Endothelial cell of umbilical vein (primary cell): ENCODE measurements around the gene MEF2D. TPM values are rescaled to one million over a fixed set of nuclear protein-coding genes. Genes with fewer than 3 reads are reported as not detected.

Experiments used
- BruUV-seq: library from RNA; stranded (reverse); fragments of 400-500 nt; replicated peaks from 2 replicates; lab custom pipeline; 2021; lab: Mats Ljungman, UMichigan
- CTCF ChIA-PET: fragments of 300-600, 350-600 bp; sonication (Branson Sonifier 250); formaldehyde crosslinking; loops from one replicate; lab custom pipeline; 2021; ENCODE audit warnings: antibody characterized with exemption, inconsistent platforms; lab: Charles Lee
- POLR2A ChIA-PET: fragments of 300-600, 350-600 bp; sonication (Branson Sonifier 250); formaldehyde crosslinking; loops from one replicate; lab custom pipeline; 2021; ENCODE audit warnings: antibody characterized with exemption, inconsistent platforms; lab: Charles Lee
- DNase-seq: peaks from one replicate; pipeline ENCODE4 v3.0.0-alpha.2; 2011; ENCODE audit warnings: low read depth, low spot score
- FAIRE-seq: peaks from 2 replicates; lab custom pipeline; 2011; peaks lifted over from hg19 to GRCh38; lab: Jason Lieb, UNC
- H2AFZ ChIP-seq: 2 replicates; pipeline ENCODE4 v1.6.0; 2012; ENCODE audit warnings: low read depth, low read length, control low read depth, inconsistent platforms
- H3K27ac ChIP-seq: 2 replicates; pipeline ENCODE4 v1.5.1; 2011; ENCODE audit warnings: low read depth, mild to moderate bottlenecking, control low read depth, low read length, moderate library complexity; ENCODE audit not compliant: insufficient read depth
- H3K27me3 ChIP-seq, 2 experiments: 2 replicates each; pipeline versions ENCODE4 v1.6.0 to v1.6.1; 2011; ENCODE audit warnings: low read length in 2 of 2, mixed read lengths in 1 of 2; ENCODE audit not compliant: control insufficient read depth in 2 of 2, insufficient read depth in 2 of 2
- H3K36me3 ChIP-seq, 2 experiments: 2 replicates in 1 of 2; 3 replicates in 1 of 2; pipeline ENCODE4 v1.5.1; 2011; ENCODE audit warnings: low read length in 2 of 2, mild to moderate bottlenecking in 1 of 2, moderate library complexity in 1 of 2; ENCODE audit not compliant: control insufficient read depth in 2 of 2, insufficient read depth in 2 of 2; ENCODE audit errors: extremely low read depth in 1 of 2
- H3K4me1 ChIP-seq: 3 replicates; pipeline ENCODE4 v1.5.1; 2011; ENCODE audit warnings: mild to moderate bottlenecking, low read length; ENCODE audit not compliant: control insufficient read depth, insufficient read depth; ENCODE audit errors: extremely low read depth
- H3K4me2 ChIP-seq: 2 replicates; pipeline ENCODE4 v1.6.1; 2011; ENCODE audit warnings: low read length, control low read depth, mixed read lengths; ENCODE audit not compliant: insufficient read depth
- H3K4me3 ChIP-seq, 3 experiments: fragments of 200-600 bp in 1 of 3; sonication (generic), shearing (Covaris generic) in 1 of 3; replicated peaks in 1 of 3; 2 replicates each; pipeline ENCODE4 v1.5.1; 2011 to 2016; ENCODE audit warnings: control low read depth in 3 of 3, low read length in 3 of 3, mild to moderate bottlenecking in 2 of 3, inconsistent platforms in 1 of 3, low read depth in 1 of 3, moderate library complexity in 1 of 3; ENCODE audit not compliant: insufficient read depth in 1 of 3
- H3K79me2 ChIP-seq: 2 replicates; pipeline ENCODE4 v1.6.0; 2012; ENCODE audit warnings: low read length, inconsistent platforms; ENCODE audit not compliant: control insufficient read depth, insufficient read depth
- H3K9ac ChIP-seq: replicated peaks from 2 replicates; pipeline ENCODE3; 2011; ENCODE audit warnings: low read length, control low read depth; ENCODE audit not compliant: insufficient read depth; ENCODE audit errors: extremely low read depth
- H3K9me1 ChIP-seq: replicated peaks from 3 replicates; pipeline ENCODE4 v1.6.0; 2011; ENCODE audit warnings: mild to moderate bottlenecking, low read length; ENCODE audit not compliant: control insufficient read depth, insufficient read depth; ENCODE audit errors: extremely low read depth
- H3K9me3 ChIP-seq: replicated peaks from 2 replicates; pipeline ENCODE4 v1.5.1; 2012; ENCODE audit warnings: low read length, inconsistent platforms; ENCODE audit not compliant: control insufficient read depth, insufficient read depth
- H4K20me1 ChIP-seq: replicated peaks from 2 replicates; pipeline ENCODE3; 2011; ENCODE audit warnings: mild to moderate bottlenecking, low read length; ENCODE audit not compliant: control insufficient read depth, insufficient read depth; ENCODE audit errors: extremely low read depth
- EZH2 ChIP-seq: IDR thresholded peaks from 2 replicates; pipeline ENCODE4 v1.6.1; 2012; ENCODE audit warnings: borderline replicate concordance, low read depth, mild to moderate bottlenecking, moderate library complexity, low read length, inconsistent platforms; ENCODE audit not compliant: severe bottlenecking
- FOS ChIP-seq: IDR thresholded peaks from 2 replicates; pipeline ENCODE4 v1.6.1; 2011; ENCODE audit warnings: mild to moderate bottlenecking, low read length, moderate library complexity, borderline replicate concordance; ENCODE audit not compliant: insufficient read depth
- GATA2 ChIP-seq: IDR thresholded peaks from 2 replicates; pipeline ENCODE4 v1.7.0; 2011; ENCODE audit warnings: low read depth, mild to moderate bottlenecking, moderate library complexity, mixed read lengths, low read length; ENCODE audit not compliant: insufficient read length, insufficient read depth
- JUN ChIP-seq: IDR thresholded peaks from 2 replicates; pipeline ENCODE4 v1.6.1; 2011; ENCODE audit warnings: borderline replicate concordance, low read depth; ENCODE audit not compliant: insufficient read length, insufficient read depth
- POLR2A ChIP-seq: IDR thresholded peaks from 2 replicates; pipeline ENCODE4 v1.6.1; 2012; ENCODE audit warnings: low read depth, mild to moderate bottlenecking, control low read depth, low read length
- dilution Hi-C: fragments of 300-500 bp; cut with MboI; formaldehyde crosslinking; loops from one replicate; pipeline ENCODE4 v1.15.0; 2019; ENCODE audit warnings: low sequenced_read_pairs; ENCODE audit not compliant: extremely low pct_ligation_motif_present
- intact Hi-C: fragments of 100-400 bp; cut with micrococcal nuclease; formaldehyde crosslinking; loops from one replicate; pipeline ENCODE4 v1.10.0; 2022
- polyA plus RNA-seq, 4 experiments: library from polyadenylated mRNA; depleted of rRNA in 3 of 4; stranded (reverse) in 3 of 4; unstranded in 1 of 4; fragments of >200 nt; gene quantifications; 2 replicates each; pipeline versions ENCODE4 v1.2.1 to v1.2.3, GENCODE V29; 2011 to 2012; ENCODE audit warnings: missing spikeins in 1 of 4
- total RNA-seq: library from RNA; stranded (reverse); gene quantifications from 2 replicates; pipeline ENCODE4 v1.2.3, GENCODE V29; 2021
- TF ChIP-seq, protein P1 (sequence below), 2 donors: IDR thresholded peaks; 1 replicate in 1 of 2; 2 replicates in 1 of 2; pipeline ENCODE4 v1.5.1; 2011; ENCODE audit warnings: low read length in 2 of 2, mild to moderate bottlenecking in 2 of 2, moderate library complexity in 2 of 2, control low read depth in 1 of 2, inconsistent platforms in 1 of 2, low read depth in 1 of 2; ENCODE audit not compliant: insufficient read depth in 1 of 2; ENCODE audit errors: extremely low read depth in 1 of 2

The MEF2D gene
- total and polyA plus RNA-seq, 2 donors (not counting 3 experiments of a cell fraction or from before 2014, with no cell fraction given), result 45.4 to 52.2 TPM

DNA sequence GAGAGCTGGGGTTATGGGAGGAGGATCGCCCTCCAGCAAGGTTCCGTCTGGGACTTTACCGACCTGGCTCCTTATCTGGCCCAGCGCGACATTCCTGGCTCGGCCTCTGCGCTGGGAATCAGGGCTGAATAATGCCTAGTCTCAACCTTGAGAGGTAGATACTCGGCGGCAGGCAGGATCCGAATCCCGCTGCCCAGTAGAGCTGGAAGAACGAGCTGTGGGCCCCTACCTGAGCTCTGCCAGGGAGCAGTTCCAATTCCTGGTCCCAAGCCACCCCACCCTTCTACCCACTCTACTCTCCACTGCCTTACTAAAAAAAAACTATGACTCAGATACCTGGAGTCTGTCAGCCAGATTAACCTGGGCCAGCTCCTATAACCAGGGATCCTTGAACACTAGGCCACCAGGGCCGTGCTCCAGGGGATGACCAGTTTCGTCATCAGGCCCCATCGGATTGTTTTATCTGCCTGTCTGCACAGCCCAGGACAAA lies 77.9 kb downstream of the MEF2D start:
- no peaks in the 10 kb centered on the region for H3K9me3 ChIP-seq
- H3K4me3 ChIP-seq, result no peak overlapping the region
- ChIA-PET POLR2A (no interaction called here), CTCF (interaction anchor here (1.2 to 7.0 kb wide), 3 partner anchors 11 to 37 kb away, joined by 4 to 82 read pairs (median 9); no protein-coding TSS in a partner anchor)
- dilution Hi-C loops, result no loop called here
- H3K4me1 ChIP-seq, result peaks cover 5% of the 10 kb centered on the region
- no peak overlapping the region for H3K4me2 ChIP-seq
- no peak overlapping the region for H3K27ac ChIP-seq
- no peak overlapping the region for H2AFZ ChIP-seq
- FAIRE-seq, result no peak
- H3K9ac ChIP-seq, result no peak overlapping the region
- H4K20me1 ChIP-seq, result no peaks in the 10 kb centered on the region
- DNase-seq, result no peak
- intact Hi-C loops, result no loop called here
- H3K9me1 ChIP-seq, result no peaks in the 10 kb centered on the region
- H3K36me3 ChIP-seq, result no peaks in the 10 kb centered on the region
- TF ChIP-seq POLR2A (no peak), EZH2 (no peak), FOS (no peak), JUN (no peak), GATA2 (no peak)
- TF ChIP-seq, protein P1, sequence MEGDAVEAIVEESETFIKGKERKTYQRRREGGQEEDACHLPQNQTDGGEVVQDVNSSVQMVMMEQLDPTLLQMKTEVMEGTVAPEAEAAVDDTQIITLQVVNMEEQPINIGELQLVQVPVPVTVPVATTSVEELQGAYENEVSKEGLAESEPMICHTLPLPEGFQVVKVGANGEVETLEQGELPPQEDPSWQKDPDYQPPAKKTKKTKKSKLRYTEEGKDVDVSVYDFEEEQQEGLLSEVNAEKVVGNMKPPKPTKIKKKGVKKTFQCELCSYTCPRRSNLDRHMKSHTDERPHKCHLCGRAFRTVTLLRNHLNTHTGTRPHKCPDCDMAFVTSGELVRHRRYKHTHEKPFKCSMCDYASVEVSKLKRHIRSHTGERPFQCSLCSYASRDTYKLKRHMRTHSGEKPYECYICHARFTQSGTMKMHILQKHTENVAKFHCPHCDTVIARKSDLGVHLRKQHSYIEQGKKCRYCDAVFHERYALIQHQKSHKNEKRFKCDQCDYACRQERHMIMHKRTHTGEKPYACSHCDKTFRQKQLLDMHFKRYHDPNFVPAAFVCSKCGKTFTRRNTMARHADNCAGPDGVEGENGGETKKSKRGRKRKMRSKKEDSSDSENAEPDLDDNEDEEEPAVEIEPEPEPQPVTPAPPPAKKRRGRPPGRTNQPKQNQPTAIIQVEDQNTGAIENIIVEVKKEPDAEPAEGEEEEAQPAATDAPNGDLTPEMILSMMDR (IDR thresholded peaks at IDR 0.05; ENCODE audit: extremely low read depth in 1 of 2, insufficient read depth in 1 of 2, low read depth in 1 of 2, low read length in 2 of 2), result no peak
- peaks cover 84 to 87% of the 10 kb centered on the region in 2 experiments for H3K27me3 ChIP-seq
- H3K79me2 ChIP-seq, result no peaks in the 10 kb centered on the region
- no TSS peak for BruUV-seq
